ENCODE data around the gene KLHL18.

GRCh38 chr3:47377186-47377585, 94.4 kb downstream of the KLHL18 start:
- TF ChIP-seq CTCF (IDR thresholded peaks at IDR 0.05) (no peak), POLR2A (IDR thresholded peaks at IDR 0.05) (no peak)
